Endothelial cell of umbilical vein (primary cell): ENCODE results near the gene MED14.

Source experiments
- CTCF ChIP-seq, 2 donors: IDR thresholded peaks; 1 replicate in 1 of 2; 2 replicates in 1 of 2; pipeline ENCODE4 v1.5.1; 2011; ENCODE audit warnings: low read length in 2 of 2, mild to moderate bottlenecking in 2 of 2, moderate library complexity in 2 of 2, control low read depth in 1 of 2, inconsistent platforms in 1 of 2, low read depth in 1 of 2; ENCODE audit not compliant: insufficient read depth in 1 of 2; ENCODE audit errors: extremely low read depth in 1 of 2
- MYC ChIP-seq: IDR thresholded peaks from one replicate; pipeline ENCODE4 v1.6.1; 2011; ENCODE audit warnings: mild to moderate bottlenecking, low read depth, low read length
- POLR2A ChIP-seq: IDR thresholded peaks from 2 replicates; pipeline ENCODE4 v1.6.1; 2012; ENCODE audit warnings: low read depth, mild to moderate bottlenecking, control low read depth, low read length

GRCh38 chrX:40663078-40663740 is 72.1 kb downstream of the MED14 start:
- TF ChIP-seq CTCF (IDR thresholded peaks at IDR 0.05; ENCODE audit: extremely low read depth in 1 of 2, insufficient read depth in 1 of 2, low read depth in 1 of 2, low read length in 2 of 2) (no peak), MYC (no peak), POLR2A (no peak)
